GM19324 (cell line): ENCODE data around the gene TRAPPC12.
"Not testable (repeated sequence)": the region's sequence is repeated elsewhere in the genome, so short reads cannot be mapped to it uniquely, and the experiment has no call there.

Experiments
- ATAC-seq: cut with Tn5 transposase; IDR thresholded peaks from one replicate; pipeline ENCODE4 v1.9.1; 2021; ENCODE audit warnings: mild to moderate bottlenecking, moderate library complexity; ENCODE audit not compliant: unreplicated experiment, low FRiP score

The TRAPPC12 gene

DNA sequence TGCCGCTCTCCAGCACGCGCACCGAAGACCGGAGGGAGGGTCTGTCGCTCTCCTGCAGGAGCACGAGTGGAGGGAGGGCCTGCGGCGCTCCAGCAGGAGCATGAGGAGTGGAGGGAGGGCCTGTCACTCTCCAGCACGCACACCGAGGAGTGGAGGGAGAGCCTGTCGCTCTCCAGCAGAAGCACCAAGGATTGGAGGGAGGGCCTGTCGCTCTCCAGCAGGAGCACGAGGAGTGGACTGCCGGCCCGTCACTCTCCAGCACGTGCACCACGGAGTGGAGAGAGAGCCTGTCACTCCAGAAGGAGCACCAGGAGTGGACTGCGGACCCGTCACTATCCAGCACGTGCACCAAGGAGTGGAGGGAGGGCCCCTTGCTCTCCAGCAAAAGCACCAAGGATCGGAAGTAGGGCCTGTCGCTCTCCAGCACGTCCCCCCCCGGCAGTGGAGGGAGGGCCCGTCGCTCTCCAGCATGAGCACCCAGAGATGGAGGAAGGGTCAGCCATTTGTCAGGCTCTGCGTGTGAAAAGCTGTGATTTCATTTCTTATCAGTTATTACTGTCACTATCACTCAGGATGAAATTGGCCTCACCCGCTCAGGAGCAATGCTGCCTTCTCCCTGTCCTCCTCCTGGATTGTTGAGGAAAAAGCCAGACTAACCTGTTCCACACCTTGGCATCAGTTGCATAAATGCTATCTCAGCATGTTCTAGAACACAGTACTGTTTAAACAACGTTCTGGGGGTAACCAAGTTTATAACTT lies 103.9 kb downstream of the TRAPPC12 start:
- no peak for ATAC-seq

- no peak for ATAC-seq
These were observed 104.8 kb downstream of the TRAPPC12 start for GRCh38 chr2:3483986-3484960.

GRCh38 chr2:3485166-3485565 lies 105.7 kb downstream of the TRAPPC12 start:
- ATAC-seq = no peak

DNA sequence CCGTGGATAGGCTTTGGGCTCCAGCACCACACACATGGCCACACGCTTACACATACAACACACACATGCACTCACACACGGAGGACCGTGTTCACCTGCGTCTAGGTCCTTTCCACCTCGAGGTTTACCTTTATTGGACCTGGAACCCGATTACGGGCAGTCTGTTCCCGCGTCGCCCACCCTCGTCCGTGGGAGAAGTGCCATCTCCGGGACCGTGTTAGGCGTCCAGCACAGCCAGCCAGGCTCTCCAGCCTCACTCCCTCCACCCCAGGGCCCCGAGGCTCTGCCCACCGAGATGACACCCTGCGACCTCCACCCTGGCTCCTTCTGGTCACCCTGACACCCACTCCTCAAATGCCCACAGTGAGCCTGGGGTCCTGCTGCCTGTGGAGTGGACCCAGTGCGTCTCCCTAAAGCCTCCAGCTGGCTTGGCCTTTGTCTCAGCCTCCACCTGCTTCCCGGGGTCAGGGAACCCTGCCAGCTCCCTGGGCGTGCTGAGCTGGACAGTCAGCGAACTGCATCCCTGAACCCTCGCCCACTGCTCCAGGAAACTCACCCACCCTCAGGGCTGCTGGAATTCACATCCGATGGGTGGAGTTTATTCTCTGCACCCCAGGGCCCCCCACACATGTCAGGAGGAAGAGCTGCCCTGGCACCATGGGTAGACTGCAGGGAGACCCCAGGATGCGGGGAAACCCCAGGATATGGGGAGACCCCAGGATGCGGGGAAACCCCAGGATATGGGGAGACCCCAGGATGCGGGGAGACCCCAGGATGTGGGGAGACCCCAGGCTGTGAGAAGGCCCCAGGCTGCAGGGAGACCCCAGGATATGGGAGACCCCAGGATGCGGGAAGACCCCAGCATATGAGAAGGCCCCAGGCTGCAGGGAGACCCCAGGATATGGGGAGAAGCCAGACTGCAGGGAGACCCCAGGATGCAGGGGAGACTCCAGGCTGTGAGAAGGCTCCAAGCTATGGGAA lies 106.8 kb downstream of the TRAPPC12 start:
- ATAC-seq = no peak

GRCh38 chr2:3487028-3487425 lies 107.5 kb downstream of the TRAPPC12 start:
- ATAC-seq = no peak

DNA sequence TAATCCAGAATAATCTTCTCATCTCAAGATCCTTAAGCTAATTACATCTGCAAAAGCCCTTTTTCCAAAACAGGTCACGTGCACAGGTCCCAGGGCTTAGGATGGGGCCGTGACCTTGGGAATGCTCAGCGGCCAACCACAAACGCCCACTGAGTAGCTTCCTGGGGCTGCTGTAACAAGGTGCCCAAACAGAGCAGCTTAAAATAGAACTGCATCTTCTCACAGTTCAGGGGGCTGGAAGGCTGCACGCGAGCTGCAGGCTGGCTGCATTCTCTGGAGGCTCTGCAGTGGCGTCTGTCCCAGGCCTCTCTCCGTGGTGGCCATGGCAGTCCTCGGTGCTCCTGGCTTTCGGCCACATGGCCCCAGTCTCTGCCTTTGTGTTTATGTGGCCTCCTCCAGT lies 107.9 kb downstream of the TRAPPC12 start:
- ATAC-seq = no peak

DNA sequence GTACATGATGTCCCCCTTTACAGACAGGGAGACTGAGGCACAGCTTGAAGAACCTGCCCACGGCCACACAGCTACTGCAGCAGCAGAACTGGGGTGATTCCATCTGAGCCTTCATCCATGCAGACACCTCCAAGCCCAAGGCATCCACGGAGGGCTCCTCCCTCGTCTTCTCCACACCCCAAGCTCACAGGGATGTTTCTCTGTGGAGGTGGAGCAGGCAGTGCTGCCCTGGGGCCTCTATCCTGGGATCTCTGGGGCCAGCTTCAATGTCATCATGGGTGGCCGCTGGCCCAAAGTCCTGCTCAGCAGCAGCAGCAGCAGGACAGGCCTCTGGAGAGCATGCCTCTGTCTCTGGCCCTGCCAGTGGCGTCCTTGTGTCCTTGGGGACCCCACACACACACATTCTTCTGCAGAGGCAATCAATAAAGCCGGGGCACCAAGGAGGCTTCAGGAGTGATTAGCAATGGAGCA lies 108.6 kb downstream of the TRAPPC12 start:
- no peak for ATAC-seq

DNA sequence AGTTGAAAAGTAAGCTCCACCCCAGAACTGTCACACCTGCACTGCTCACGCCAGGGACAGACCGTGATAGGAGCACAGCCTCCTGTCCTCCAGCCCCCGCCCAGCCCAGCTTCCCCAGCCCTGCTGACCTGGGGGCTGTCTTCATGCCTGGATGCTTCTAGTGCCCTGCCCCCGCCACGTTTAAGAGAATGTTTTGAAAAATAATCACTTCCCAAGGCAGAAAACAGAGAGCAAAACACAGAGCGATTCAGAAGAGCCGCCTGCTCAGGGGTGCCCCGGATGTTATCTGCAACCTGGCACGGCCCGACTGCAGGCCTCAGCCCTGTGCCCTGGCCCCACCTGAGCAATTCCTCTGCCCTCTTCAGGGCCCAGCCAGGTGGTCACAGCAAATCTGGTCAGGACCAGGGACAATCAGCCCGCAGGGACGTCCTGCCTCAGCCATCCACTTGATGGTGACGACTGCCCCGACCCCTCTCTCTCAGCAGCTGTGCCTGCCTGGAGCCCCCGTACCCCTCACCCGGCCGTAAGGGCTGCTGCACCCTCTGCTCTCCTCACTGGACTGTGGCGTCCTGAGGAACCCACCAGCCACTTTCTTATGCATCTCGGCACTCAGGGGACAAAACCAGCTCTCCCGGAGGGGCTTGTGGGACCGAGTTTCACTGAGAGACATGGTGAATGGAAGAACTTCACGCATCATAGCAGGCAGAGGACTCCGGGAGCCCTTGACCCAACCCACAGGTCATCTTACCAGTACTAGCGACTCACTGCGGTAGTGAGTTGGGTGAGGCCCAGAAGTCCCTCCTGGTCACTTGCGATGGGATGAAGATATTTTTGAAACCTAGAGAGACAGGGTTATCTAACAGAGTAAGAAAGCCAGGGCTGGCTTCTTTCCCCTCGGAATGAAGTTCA lies 109.6 kb downstream of the TRAPPC12 start:
- no peak for ATAC-seq

DNA sequence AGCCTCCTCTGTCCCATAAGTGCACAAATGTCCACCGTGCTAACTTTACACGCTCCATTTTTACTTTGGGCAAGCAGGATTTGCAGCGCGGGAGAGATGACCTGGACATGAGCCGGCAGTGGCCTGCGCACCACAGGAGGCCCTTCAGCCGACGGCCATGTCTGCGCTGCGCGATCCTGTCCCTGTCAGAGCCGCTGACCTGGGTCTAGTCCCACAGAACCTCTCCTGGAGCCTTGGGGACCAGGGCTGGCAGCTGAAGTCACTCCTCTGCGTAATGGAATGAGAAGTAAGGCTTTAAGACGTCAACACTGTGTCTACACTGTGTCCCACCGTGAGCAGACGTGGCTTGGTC lies 110.2 kb downstream of the TRAPPC12 start:
- no peak for ATAC-seq

- ATAC-seq = no peak
These were observed 111.0 kb downstream of the TRAPPC12 start for GRCh38 chr2:3490191-3491170.

DNA sequence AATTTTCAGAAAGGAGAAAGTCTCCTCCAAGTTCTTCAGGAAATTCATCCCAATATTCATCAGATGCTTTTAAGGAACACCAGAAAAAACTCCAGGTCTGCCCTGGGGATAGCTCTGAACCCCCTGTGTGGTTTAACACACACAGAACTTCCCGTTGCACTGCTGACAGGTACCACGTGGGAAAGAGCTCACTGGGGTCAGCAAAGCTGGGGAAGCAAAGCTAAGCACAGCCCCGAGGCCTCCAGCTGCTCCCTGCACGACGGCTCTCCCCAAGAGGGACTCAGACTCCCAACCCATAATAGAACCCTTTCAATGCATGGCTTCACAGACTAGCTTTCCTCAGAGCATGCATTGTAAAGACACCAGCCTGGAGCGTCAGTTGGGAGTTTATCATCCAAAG lies 111.8 kb downstream of the TRAPPC12 start:
- ATAC-seq = no peak

DNA sequence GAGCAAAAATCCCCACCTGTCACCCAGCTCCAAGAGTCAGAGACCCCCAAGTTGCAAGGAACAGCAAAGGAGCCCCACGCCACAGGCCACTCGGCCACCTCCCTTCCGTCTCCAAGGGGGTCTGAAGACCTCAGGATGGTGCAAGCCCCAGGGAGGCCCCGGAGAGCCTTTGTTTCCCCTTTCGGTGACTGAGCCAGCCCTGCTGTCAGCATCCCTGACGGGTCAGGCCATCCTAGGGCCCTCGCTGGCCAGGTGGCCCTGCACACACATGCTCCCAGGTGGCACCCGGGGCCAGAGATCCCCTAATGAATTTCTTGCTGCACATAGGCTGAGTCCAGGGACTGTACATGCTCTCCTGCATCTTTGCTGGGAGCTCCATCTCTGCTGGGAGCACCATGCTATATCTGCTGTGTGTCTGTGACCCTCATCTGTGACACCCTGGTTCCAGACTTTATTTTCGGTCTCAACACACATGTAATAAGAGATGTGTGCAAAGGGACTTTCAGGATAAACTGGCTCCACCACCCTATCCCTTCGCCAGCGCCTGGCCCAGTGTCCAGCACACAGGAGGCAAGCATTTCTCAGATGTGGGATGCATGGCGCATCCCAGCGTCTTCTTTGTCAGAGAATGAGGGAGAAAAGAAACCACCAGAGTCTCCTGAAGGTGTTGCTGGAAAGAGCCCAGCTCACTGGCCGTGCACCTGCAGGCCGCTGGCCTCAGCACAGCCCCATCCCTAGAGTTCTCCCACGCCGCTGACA lies 112.4 kb downstream of the TRAPPC12 start:
- ATAC-seq = no peak

DNA sequence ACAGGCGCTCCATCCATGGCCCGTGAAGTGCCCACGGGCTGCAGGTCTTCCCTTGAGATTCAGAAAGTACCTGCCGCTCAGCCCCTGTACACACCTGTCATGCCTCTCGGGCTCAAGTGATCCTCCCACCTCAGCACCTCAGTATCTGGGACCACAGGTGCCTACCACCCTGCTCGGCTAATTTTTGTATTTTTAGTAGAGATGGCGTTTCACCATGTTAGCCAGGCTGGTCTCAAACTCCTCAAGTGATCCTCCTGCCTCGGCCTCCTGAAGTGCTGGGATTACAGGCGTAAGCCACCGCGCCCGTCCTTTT lies 112.9 kb downstream of the TRAPPC12 start:
- ATAC-seq = not testable (repeated sequence)

DNA sequence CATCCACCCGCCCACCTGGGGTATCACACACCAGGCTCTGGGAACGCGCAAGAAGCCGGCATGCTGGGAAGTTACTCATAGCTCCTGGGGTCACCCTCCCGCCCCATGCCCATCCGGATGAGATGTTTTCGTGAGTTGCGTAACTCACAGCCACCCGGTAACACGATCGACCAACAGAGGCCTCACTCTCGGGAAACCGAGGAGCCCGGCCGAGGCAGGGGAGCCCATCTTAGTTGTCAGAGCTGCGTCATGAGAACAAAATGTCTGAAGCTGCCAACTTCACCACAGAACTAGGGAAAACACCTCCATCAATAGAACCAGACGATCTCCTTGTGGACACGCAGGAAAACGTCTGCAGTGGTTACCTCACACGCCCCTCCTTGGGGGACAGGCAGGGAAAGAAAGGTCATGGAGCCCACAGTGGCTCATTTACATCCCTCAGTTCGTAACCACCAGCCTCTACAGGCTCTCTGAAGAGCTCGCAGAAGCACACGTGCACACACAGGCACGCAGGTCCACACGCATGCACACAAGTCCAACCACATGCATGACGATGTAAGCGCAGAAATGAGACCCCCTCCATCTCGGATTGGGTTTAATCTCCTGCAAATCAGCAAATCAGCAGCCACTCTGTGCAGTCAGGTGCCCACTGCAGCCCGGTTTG lies 113.6 kb downstream of the TRAPPC12 start:
- ATAC-seq = no peak

GRCh38 chr2:3493615-3494007 lies 114.1 kb downstream of the TRAPPC12 start:
- ATAC-seq = no peak

DNA sequence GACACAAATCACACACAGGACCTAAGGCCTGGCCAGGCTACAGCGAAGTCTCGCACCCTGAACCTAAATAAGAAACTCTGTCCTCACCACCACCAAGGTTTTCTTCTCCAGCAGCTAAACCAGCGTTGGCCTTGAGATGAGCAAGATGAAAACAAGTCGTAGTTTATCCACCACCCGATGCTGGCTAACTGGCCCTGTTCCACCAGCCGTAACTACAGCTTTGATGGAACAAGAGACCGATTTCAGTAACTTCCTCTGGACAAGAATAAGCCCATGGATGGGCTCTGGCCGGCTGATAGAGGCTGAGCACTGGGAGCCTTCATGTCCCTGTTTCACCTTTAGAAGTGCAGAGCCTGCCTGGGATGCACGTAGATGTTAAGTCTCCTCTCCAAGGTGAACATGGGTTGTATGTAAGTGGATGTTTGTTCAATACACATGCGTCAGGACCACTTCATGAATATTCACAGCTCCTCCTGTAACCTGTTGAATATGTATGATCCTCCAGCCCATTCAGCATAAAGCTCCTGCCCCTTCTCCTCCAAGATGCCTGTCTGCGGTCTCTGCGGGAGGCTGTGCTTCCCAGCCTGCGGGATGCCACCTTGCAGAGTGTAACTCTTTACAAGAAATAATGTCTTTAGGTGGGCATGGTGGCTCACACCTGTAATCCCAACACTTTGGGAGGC lies 115.6 kb downstream of the TRAPPC12 start:
- ATAC-seq = no peak

- ATAC-seq = not testable (repeated sequence)
These were observed 117.2 kb downstream of the TRAPPC12 start for GRCh38 chr2:3496708-3497080.
